GM18508 (cell line): ENCODE measurements around the gene MYO19.

Source experiments
- ATAC-seq: cut with Tn5 transposase; IDR thresholded peaks from one replicate; pipeline ENCODE4 v1.9.1; 2021; ENCODE audit warnings: moderate number of reproducible peaks; ENCODE audit not compliant: insufficient read depth, unreplicated experiment

The MYO19 gene

DNA sequence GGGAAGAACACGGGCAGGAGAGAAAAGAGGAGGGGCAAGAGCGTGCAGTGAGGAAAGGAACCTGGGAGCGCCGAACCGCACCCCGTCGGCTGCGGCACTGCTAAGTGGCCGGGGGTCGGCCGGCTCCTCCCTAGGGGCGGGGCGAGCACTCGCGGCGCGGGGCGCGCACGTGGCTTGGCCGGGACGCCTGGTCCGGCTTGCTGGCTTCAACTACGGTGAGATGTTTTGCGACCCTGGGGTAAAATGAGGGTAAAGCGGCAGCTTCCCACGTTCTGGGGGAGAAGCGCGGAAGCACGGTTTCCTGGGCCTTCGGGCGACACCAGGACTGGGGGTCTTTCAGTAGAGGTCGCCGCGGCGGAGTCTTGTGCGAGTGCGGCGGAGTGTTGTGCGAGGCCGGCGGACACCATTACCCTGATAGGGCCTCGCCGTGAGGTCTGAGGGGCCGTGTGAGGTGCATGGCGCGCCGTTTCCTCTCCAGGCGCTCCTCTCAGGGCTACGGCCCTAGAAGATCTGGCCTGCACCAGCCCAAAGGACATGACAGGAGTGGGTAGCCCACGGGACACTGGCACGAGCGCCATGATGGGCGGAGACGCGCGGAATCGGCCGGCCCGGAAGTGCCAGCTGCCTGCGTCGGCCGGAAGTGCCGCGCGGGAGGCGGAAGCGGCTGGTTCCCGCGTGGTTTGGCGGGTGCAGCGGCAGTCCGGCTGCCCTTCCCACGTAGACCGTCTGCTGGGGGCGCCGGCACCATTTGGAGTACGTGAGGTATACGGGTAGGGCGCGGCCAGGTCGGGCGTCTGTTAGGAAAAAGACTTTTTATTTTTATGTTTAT is at the start of gene MYO19, which contains the start of gene PIGW:
Gene MYO19 (minus strand): TSS at position 29 of the 829 bp plus-strand sequence. CDS start 2,330 bp downstream, outside the sequence.
Gene PIGW (plus strand): TSS at position 148 of the 829 bp plus-strand sequence. CDS start 2,115 bp downstream, outside the sequence.
- ATAC-seq, result no peak

DNA sequence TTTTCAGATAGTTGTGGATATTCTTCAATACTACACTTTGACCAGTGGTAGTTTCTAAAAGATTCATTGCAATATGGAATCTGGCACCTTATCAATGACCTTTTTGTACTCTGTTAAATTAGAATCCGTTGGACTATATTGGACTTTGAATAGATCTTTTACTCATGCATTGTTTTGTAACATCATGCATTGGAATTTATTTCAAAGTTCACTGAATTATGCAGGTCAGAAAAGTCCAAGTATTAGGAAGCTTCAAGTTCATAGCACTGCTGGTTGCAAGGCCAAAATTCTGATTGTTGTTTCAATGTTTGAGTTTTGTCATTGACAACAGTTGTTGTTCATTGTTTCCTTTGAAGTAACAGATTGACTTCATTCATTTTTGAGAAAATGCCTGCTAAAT is 49.1 kb upstream of the MYO19 start:
- ATAC-seq, result no peak

GRCh38 chr17:36578671-36579070 is 44.0 kb upstream of the MYO19 start:
- ATAC-seq, result no peak

DNA sequence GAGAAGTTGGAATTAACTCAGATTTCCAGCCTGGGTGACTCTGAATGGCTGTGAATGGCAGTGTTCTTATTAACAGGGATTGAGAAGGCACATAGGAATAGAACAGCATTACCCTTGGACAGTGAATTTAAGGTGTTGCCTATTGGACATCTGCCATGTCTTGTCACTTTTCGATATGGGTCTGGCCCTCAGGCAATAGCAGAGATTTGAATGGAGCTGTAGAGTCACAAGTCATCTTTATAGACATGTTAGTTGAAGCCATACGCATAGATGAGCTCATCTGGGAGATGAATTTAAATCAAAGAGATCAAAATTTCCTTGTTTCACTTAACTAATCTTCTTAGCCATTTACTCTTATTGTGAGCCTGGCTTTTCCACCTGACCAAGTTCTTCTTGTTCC is 42.1 kb upstream of the MYO19 start:
- no peak for ATAC-seq

GRCh38 chr17:36575028-36575427 is 40.4 kb upstream of the MYO19 start:
- ATAC-seq, result no peak

GRCh38 chr17:36566081-36566480 is 31.4 kb upstream of the MYO19 start:
- ATAC-seq, result no peak

DNA sequence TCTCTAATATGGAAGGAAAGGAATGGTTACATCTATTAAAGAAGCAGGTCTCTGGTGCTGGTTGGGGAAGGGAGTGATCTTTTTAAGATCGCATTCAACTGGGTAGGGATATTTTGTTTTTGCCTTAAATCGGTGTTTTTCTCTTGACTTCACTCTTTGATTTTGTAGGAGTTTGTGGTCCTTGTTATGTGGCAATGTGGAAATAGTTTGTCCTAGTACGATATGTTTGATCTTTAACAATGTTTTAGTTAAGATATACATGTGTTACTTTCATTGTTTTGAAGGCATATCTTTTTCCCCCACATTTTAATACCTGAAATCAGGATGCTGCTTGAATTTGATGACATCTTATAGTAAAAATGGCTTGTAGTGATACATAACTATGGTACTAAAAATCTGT is 18.8 kb upstream of the MYO19 start:
- ATAC-seq, result no peak

DNA sequence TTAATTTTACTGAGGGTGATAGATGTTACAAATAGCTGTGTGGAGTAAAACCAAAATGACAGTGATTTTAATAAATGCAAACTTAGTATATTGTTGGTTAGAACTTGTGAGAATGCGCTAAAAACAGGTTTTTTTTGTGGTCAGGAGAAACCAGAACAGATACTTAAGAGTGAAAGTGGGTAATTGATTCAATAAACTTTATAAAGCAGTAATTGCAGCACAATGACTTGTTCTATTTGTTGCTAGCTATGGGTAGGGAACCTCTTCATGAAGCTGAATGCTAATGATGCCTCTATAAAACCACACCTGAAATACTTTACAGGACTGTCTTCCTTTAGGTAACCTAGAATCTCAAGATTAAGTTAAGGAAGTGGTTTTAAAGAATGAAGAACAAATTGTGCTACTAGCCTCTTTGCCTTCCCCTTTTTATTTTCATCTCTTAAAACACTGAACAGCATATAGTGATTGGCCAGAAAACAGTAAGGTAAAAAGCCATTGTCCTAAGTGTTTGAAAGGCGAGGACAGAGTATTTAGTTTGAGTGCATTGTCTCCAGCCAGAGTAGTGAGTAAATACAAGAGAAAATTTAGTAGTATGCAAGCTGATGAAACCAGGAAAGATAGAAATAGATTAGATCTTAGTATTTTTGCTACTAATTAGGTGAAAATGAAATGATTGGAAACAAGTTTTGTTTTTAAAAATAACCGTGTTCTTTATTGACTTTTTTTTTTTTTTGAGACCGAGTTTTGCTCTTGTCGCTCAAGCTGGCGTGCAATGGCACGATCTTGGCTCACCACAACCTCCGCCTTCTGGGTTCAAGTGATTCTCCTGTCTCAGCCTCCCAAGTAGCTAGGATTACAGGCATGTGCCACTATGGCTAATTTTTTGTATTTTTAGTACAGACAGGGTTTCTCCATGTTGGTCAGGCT is 16.1 kb upstream of the MYO19 start:
- ATAC-seq, result no peak

DNA sequence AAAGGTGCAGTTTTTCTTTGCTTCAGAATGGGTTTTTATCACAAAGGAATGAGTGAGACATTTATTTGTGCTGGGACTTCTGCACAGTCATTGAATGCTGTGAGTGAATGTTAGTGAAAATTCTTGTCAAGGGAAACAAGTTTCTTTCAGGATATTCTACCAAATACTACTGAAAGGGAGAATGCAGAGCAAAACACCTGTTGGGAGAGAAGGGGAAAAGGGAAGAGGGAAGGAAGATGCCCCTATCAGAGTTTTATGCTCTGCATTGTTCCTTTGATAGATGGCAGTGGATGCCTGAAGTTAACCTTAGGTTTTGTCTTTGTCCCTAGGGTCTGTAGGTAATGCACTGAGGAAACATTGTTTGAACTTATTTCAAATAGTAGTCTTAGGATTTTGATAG is 13.1 kb upstream of the MYO19 start:
- no peak for ATAC-seq

DNA sequence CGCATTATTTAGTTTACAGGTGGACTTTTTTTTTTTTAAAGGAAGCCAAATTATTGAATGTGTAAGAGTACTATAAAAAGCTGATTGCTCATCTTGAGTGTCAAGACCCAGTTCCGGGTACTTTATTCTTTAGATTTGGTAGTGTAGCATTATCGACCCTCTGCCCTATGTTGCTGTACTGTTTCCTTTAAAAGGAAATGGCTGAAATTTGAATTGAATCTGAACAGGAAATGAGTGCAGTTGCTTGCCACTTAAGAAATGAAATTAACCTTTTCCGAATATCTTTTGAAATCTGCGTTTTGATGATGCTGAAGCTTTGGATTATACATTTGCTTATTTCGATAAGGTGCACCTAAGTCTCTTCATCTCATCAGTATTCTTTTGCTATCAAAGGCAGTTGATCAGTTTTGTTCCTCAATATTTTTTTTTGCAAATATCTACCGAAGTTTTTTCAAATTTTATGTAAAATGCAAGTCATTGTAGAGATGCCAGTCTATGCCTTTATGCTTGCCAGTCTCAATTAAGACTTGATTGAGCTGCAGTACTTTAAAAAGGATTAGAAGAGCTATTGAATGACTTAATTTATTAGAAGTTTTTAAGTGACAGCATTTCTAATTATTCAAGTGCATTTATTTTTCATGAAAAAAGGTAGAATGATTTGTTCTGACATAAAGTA is 11.9 kb upstream of the MYO19 start:
- ATAC-seq, result no peak

GRCh38 chr17:36545465-36546417 is 11.1 kb upstream of the MYO19 start:
- no peak for ATAC-seq

DNA sequence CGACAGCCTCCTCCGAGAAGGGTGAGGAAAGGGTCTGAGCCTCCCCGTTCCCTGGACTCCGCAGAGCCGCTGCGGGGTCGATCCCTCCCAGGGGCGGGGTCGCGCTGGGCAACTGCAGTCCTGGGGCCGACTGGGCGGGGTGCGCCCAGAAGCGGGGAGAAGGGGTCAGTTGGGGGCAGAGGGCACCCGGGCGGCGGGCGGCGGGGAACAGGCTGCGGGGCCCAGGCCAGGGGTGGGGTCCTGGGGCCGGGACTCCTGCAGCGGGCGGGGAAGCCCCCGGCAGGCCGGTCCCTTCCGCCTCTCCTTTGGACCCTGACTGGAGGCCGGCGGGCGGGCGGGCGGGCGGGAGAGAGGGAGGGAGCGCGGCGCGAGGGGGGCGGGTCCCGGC is 10.4 kb upstream of the MYO19 start:
- ATAC-seq, result no peak

- ATAC-seq, result no peak
These were observed 9.8 kb upstream of the MYO19 start, which contains the start of gene GGNBP2 for GRCh38 chr17:36544307-36545076. Gene GGNBP2 (plus strand): TSS chr17:36544919. CDS start chr17:36545725, 806 bp downstream.

- ATAC-seq, result no peak
These were observed 9.3 kb upstream of the MYO19 start for GRCh38 chr17:36544044-36544306.

GRCh38 chr17:36542755-36543154 is 8.1 kb upstream of the MYO19 start:
- no peak for ATAC-seq

DNA sequence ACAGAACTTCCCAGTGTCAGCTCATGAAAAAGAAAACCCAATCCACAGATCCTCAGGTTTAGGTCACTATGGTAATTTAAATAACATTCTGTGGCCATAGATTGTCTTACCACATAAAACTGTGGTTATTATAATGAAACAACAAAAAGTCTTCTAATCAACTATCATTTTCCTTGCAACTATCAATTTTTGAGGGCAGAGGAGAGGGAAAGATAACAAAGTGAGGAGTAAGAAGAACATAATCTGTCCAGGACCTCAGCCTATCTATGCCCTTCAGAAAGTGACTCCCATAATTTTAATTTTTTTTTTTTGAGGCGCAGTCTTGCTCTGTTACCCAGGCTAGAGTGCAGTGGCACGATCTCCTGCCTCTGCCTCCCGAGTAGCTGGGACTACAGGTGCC is 6.0 kb upstream of the MYO19 start:
- no peak for ATAC-seq

DNA sequence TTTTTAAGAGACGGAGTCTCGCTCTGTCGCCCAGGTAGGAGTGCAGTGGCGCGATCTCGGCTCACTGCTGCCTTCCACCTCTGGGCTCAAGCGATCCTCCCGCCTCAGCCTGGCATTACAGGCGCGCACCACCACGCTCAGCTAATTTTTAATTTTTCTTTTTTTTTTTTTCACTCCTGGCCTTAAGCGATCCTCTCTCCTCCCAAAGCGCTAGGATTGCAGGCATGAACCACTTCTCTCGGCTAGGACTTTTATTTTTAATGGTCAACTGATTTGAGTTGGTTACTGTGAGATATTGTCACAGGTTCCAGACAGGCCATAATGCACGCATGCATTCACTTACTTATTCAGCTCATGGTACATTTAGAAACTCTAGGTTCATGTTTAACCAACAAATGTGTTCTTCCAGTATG is 1.0 kb upstream of the MYO19 start:
- ATAC-seq, result no peak

- ATAC-seq, result no peak
These were observed 481 bp downstream of the MYO19 start for GRCh38 chr17:36533935-36534839.
